HG03196 (cell line): ENCODE data around the gene KCTD6.
"Not testable (repeated sequence)": the region's sequence is repeated elsewhere in the genome, so short reads cannot be mapped to it uniquely, and the experiment has no call there.

ENCODE experiments used
- ATAC-seq: cut with Tn5 transposase; IDR thresholded peaks from one replicate; pipeline ENCODE4 v1.9.1; 2021; ENCODE audit not compliant: unreplicated experiment

Gene KCTD6

GRCh38 chr3:58522759-58523425 lies 31.0 kb downstream of the KCTD6 start:
- no peak for ATAC-seq

GRCh38 chr3:58524326-58524888 lies 32.5 kb downstream of the KCTD6 start:
- ATAC-seq, result no peak

GRCh38 chr3:58526515-58526957 lies 34.6 kb downstream of the KCTD6 start:
- ATAC-seq, result no peak

- not testable (repeated sequence) for ATAC-seq
These were observed 35.5 kb downstream of the KCTD6 start for GRCh38 chr3:58527440-58527839.

- ATAC-seq, result no peak
These were observed 36.7 kb downstream of the KCTD6 start for GRCh38 chr3:58528629-58529028.

GRCh38 chr3:58529516-58530353 lies 37.8 kb downstream of the KCTD6 start:
- ATAC-seq, result no peak

GRCh38 chr3:58530354-58530865 lies 38.5 kb downstream of the KCTD6 start:
- ATAC-seq, result no peak

- no peak for ATAC-seq
These were observed 39.7 kb downstream of the KCTD6 start for GRCh38 chr3:58531555-58531954.

GRCh38 chr3:58531956-58532355 lies 40.1 kb downstream of the KCTD6 start:
- ATAC-seq, result no peak

GRCh38 chr3:58532794-58533220 lies 40.9 kb downstream of the KCTD6 start:
- peak; percentile 82 for ATAC-seq

- ATAC-seq, result no peak
These were observed 42.9 kb downstream of the KCTD6 start for GRCh38 chr3:58534592-58535494.

- no peak for ATAC-seq
These were observed 43.9 kb downstream of the KCTD6 start for GRCh38 chr3:58535531-58536500.

- ATAC-seq, result no peak
These were observed 44.9 kb downstream of the KCTD6 start, which contains the start of gene ACOX2 for GRCh38 chr3:58536501-58537411. Gene ACOX2 (minus strand): TSS chr3:58537190. CDS start chr3:58535106, 2,084 bp downstream.

- no peak for ATAC-seq
These were observed 45.8 kb downstream of the KCTD6 start for GRCh38 chr3:58537412-58538301.

- ATAC-seq, result no peak
These were observed 47.7 kb downstream of the KCTD6 start for GRCh38 chr3:58539626-58540025.

GRCh38 chr3:58540176-58540858 lies 48.4 kb downstream of the KCTD6 start:
- ATAC-seq, result no peak

GRCh38 chr3:58544541-58544940 lies 52.6 kb downstream of the KCTD6 start:
- ATAC-seq, result no peak
